DND-41 (cell line): Measurements from ENCODE around the gene C9orf153.

Experiments
- EZH2 ChIP-seq: IDR thresholded peaks from 3 replicates; pipeline ENCODE4 v1.6.1; 2012; ENCODE audit warnings: borderline replicate concordance, low read depth, mild to moderate bottlenecking, moderate library complexity, low read length, inconsistent platforms; ENCODE audit not compliant: severe bottlenecking
- TF ChIP-seq, protein P1 (sequence below): IDR thresholded peaks from 2 replicates; pipeline ENCODE4 v1.5.1; 2012; ENCODE audit warnings: borderline replicate concordance, low read length, moderate library complexity, mild to moderate bottlenecking; ENCODE audit not compliant: poor library complexity, severe bottlenecking; ENCODE audit errors: extremely low read depth

DNA sequence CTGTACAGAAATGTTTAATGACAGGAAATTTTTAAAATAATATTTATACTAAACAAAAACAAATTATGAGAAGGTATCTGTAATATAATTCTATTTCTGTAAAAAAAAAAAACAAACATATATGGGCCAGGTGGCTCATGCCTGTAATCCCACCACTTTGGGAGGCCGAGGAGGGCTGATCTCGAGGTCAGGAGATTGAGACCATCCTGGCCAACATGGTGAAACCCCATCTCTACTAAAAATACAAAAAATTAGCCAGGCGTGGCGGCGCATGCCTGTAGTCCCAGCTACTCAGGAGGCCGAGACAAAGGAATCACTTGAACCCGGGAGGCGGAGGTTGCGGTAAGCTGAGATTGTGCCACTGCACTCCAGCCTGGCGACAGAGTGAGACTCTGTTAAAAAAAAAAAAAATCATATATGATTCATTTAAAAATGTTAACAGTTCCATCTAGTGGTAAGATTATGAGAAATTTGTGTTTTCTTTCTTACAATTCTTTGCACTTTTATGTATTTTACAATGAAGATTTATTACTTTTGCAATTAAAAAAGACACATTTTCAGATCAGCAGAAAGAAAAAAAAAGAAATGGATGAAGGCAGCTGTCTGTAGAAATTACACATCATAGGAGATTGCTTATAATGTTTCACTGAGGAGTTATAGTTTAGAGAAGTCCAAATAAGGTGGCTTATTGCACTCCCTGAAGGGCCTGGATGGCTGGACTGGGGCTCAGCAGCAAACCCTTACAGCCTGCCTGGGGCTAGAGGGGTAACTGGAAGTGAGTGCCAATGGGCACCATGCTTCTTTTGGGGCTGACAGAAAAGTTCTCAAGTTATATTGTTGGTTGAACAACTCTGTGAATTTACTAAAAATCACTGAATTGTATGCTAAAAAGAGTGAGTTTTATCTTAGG lies 20.3 kb downstream of the C9orf153 start:
- TF ChIP-seq, protein P1, sequence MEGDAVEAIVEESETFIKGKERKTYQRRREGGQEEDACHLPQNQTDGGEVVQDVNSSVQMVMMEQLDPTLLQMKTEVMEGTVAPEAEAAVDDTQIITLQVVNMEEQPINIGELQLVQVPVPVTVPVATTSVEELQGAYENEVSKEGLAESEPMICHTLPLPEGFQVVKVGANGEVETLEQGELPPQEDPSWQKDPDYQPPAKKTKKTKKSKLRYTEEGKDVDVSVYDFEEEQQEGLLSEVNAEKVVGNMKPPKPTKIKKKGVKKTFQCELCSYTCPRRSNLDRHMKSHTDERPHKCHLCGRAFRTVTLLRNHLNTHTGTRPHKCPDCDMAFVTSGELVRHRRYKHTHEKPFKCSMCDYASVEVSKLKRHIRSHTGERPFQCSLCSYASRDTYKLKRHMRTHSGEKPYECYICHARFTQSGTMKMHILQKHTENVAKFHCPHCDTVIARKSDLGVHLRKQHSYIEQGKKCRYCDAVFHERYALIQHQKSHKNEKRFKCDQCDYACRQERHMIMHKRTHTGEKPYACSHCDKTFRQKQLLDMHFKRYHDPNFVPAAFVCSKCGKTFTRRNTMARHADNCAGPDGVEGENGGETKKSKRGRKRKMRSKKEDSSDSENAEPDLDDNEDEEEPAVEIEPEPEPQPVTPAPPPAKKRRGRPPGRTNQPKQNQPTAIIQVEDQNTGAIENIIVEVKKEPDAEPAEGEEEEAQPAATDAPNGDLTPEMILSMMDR = no peak
- TF ChIP-seq EZH2 = no peak
